A549 (cell line): Measurements from ENCODE around the gene EMX2. TPM values are rescaled to one million over a fixed set of nuclear protein-coding genes. Genes with fewer than 3 reads are reported as not detected.
A peak's percentile ranks its signal among the peaks of the same experiment; 100 is the strongest.

ENCODE experiments used
- ATAC-seq, 2 experiments: fragments of 200-7000 bp in 1 of 2; fragments of >200 bp in 1 of 2; cut with Nextera tagmentation in 1 of 2; cut with Tn5 transposase in 1 of 2; 3 replicates each; pipeline versions ENCODE4 v1.8.0 to v1.9.1; 2018 to 2020; ENCODE audit warnings: mild to moderate bottlenecking in 1 of 2, moderate library complexity in 1 of 2
- CTCF ChIA-PET: fragments of 300-600 bp; sonication (Branson Sonifier 250); formaldehyde crosslinking; extraction: SDS; loops from one replicate; lab custom pipeline; 2021; ENCODE audit warnings: antibody characterized with exemption, inconsistent platforms; lab: Yijun Ruan, JAX
- POLR2A ChIA-PET: fragments of 350-600 bp; formaldehyde crosslinking; extraction: SDS; loops from one replicate; lab custom pipeline; 2021; ENCODE audit warnings: antibody characterized with exemption, inconsistent platforms; lab: Yijun Ruan, JAX
- DNase-seq, 2 experiments: peaks; one replicate each; pipeline versions ENCODE4 v3.0.0 to v3.0.0-alpha.2; 2011 to 2016; ENCODE audit warnings: low read depth in 1 of 2, low spot score in 1 of 2
- FAIRE-seq: peaks from 2 replicates; lab custom pipeline; 2011; peaks lifted over from hg19 to GRCh38; lab: Jason Lieb, UNC
- H3K27ac ChIP-seq, 2 experiments: fragments of >200 bp; sonication (Bioruptor Twin); formaldehyde crosslinking; 3 replicates each; pipeline ENCODE4 v1.5.1; 2016 to 2017
- H3K4me1 ChIP-seq: fragments of >200 bp; sonication (Bioruptor Twin); formaldehyde crosslinking; 3 replicates; pipeline ENCODE4 v1.6.1; 2016
- H3K4me2 ChIP-seq: fragments of >200 bp; sonication (Bioruptor Twin); formaldehyde crosslinking; 3 replicates; pipeline ENCODE4 v1.6.1; 2016
- H3K4me3 ChIP-seq: fragments of >200 bp; sonication (Bioruptor Twin); formaldehyde crosslinking; 3 replicates; pipeline ENCODE4 v1.5.1; 2016
- H3K9me3 ChIP-seq: fragments of >200 bp; sonication (Bioruptor Twin); formaldehyde crosslinking; 3 replicates; pipeline ENCODE4 v1.6.1; 2016
- BHLHE40 ChIP-seq: IDR thresholded peaks from 2 replicates; pipeline ENCODE4 v1.6.1; 2012; ENCODE audit warnings: low read depth, low read length, inconsistent platforms
- CBX2 ChIP-seq: fragments of 200-600 bp; sonication (generic); IDR thresholded peaks from 2 replicates; pipeline ENCODE4 v1.6.1; 2016; ENCODE audit warnings: low read depth, mild to moderate bottlenecking, borderline replicate concordance
- CBX8 ChIP-seq: fragments of 200-600 bp; sonication (generic); IDR thresholded peaks from 2 replicates; pipeline ENCODE4 v1.6.1; 2016
- EHF ChIP-seq: fragments of 250-450 bp; sonication (Bioruptor Pico); IDR thresholded peaks from 2 replicates; pipeline ENCODE4 v1.5.0; 2020; ENCODE audit warnings: mild to moderate bottlenecking
- FOSB ChIP-seq: fragments of 250-450 bp; sonication (Bioruptor Pico); IDR thresholded peaks from 2 replicates; pipeline ENCODE4 v1.5.0; 2020; ENCODE audit warnings: mild to moderate bottlenecking, moderate library complexity
- FOSL2 ChIP-seq, 2 experiments: fragments of 450-650 bp in 1 of 2; fragments of >200 bp in 1 of 2; sonication (Bioruptor Twin) in 1 of 2; formaldehyde crosslinking; IDR thresholded peaks; 2 replicates each; pipeline versions ENCODE4 v1.5.0 to v1.6.1; 2016 to 2020; ENCODE audit warnings: mild to moderate bottlenecking in 1 of 2, moderate library complexity in 1 of 2
- FOXS1 ChIP-seq: fragments of 250-450 bp; sonication (Bioruptor Pico); IDR thresholded peaks from 2 replicates; pipeline ENCODE4 v1.5.0; 2020; ENCODE audit warnings: mild to moderate bottlenecking, moderate library complexity
- HOXA7 ChIP-seq: fragments of 250-450 bp; sonication (Bioruptor Pico); IDR thresholded peaks from 2 replicates; pipeline ENCODE4 v1.5.0; 2020; ENCODE audit warnings: mild to moderate bottlenecking, moderate library complexity
- HOXB13 ChIP-seq: fragments of 250-450 bp; sonication (Bioruptor Pico); IDR thresholded peaks from 2 replicates; pipeline ENCODE4 v1.5.0; 2020; ENCODE audit warnings: low read depth, mild to moderate bottlenecking, moderate library complexity
- KDM5A ChIP-seq: fragments of 200-600 bp; sonication (generic); IDR thresholded peaks from 2 replicates; pipeline ENCODE4 v1.6.1; 2016; ENCODE audit warnings: antibody characterized with exemption, mild to moderate bottlenecking
- MAFK ChIP-seq: fragments of 450-650 bp; IDR thresholded peaks from 2 replicates; pipeline ENCODE4 v1.6.1; 2014; ENCODE audit not compliant: partially characterized antibody
- MAX ChIP-seq: IDR thresholded peaks from 2 replicates; pipeline ENCODE4 v1.6.1; 2012
- MAZ ChIP-seq: fragments of 150-350 bp; IDR thresholded peaks from 2 replicates; pipeline ENCODE4 v1.6.1; 2014; ENCODE audit warnings: antibody characterized with exemption, low read depth, low read length, borderline replicate concordance
- MYC ChIP-seq: IDR thresholded peaks from 2 replicates; pipeline ENCODE4 v1.6.1; 2012; ENCODE audit warnings: mild to moderate bottlenecking, inconsistent platforms, low read length, improper control_type of control experiment, borderline replicate concordance
- NR3C1 ChIP-seq: fragments of >200 bp; sonication (Bioruptor Twin); formaldehyde crosslinking; IDR thresholded peaks from 3 replicates; pipeline ENCODE4 v1.6.1; 2017
- PHF8 ChIP-seq: fragments of 200-600 bp; sonication (generic); IDR thresholded peaks from 2 replicates; pipeline ENCODE4 v1.6.1; 2016; ENCODE audit warnings: low read depth, mild to moderate bottlenecking, antibody characterized with exemption, moderate library complexity, borderline replicate concordance
- RARB ChIP-seq: fragments of 250-450 bp; sonication (Bioruptor Pico); IDR thresholded peaks from 2 replicates; pipeline ENCODE4 v1.8.0; 2021; ENCODE audit warnings: mild to moderate bottlenecking, moderate library complexity
- RCOR1 ChIP-seq: fragments of 150-350 bp; IDR thresholded peaks from 2 replicates; pipeline ENCODE4 v1.6.1; 2014; ENCODE audit warnings: antibody characterized with exemption, low read length, low read depth
- REST ChIP-seq: fragments of 200-600 bp; sonication (generic); IDR thresholded peaks from 2 replicates; pipeline ENCODE4 v1.6.1; 2016; ENCODE audit warnings: antibody characterized with exemption, mild to moderate bottlenecking, moderate library complexity
- TP53 ChIP-seq: fragments of 250-450 bp; sonication (Bioruptor Pico); IDR thresholded peaks from 2 replicates; pipeline ENCODE4 v1.5.0; 2021; ENCODE audit warnings: mild to moderate bottlenecking, moderate library complexity
- ZC3H11A ChIP-seq: fragments of 450-650 bp; IDR thresholded peaks from 2 replicates; pipeline ENCODE4 v1.6.1; 2014; ENCODE audit warnings: antibody characterized with exemption, mild to moderate bottlenecking
- ZNF302 ChIP-seq: fragments of 250-450 bp; sonication (Bioruptor Pico); IDR thresholded peaks from 2 replicates; pipeline ENCODE4 v1.9.0; 2021; ENCODE audit warnings: inconsistent platforms, mild to moderate bottlenecking, moderate library complexity
- WGBS: methylation state at CpG from one replicate; pipeline ENCODE4 v1.1.6; 2017; ENCODE audit errors: missing lambda C conversion rate; 5-methylcytosine and 5-hydroxymethylcytosine counted together
- polyA plus RNA-seq, 4 experiments: library from polyadenylated mRNA; depleted of rRNA in 3 of 4; stranded (reverse); fragments of >200 nt; fragmentation: RNase III in 1 of 4; extraction: RNeasy Plus Mini Kit Qiagen cat#74134 plus additional on column Dnase treatment in 1 of 4; gene quantifications; 2 replicates in 3 of 4; 3 replicates in 1 of 4; pipeline ENCODE4 v1.2.3, GENCODE V29; 2011 to 2017
- TF ChIP-seq, protein P1 (sequence below): IDR thresholded peaks from 2 replicates; pipeline ENCODE4 v1.6.1; 2012; ENCODE audit warnings: low read depth, borderline replicate concordance

Gene EMX2
- polyA plus RNA-seq, 2 of the 4 experiments (the other 2 are of a cell fraction) = not detected

GRCh38 chr10:117552156-117552631 lies 9.6 kb downstream of the EMX2 start:
- CTCF ChIA-PET = interaction anchor here (0.9 to 2.4 kb wide), 2 partner anchors 14 kb away, joined by 3 to 9 read pairs; no protein-coding TSS in a partner anchor

DNA sequence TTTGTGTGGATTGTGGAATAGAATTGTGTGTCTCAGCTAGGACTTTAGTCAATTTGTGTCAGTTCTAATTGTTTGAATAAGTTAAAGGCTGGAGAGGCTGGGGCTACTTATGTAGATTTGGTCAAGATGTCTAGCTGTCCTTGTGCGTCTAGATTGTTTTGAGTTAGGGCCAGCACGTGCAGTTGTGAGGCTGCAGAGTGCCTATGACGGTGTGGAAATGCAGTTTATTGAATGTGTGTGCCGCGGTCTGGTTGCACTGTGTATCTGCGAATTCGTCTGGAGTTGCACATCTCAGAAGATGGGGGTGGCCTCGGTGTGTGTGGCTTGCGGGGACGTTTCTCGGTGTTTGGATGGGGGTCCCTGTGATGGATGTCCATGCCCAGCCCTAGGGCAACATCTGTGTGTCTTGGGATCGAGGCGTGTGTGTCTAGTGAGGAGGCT lies 10.2 kb downstream of the EMX2 start:
- FAIRE-seq (no peak), ATAC-seq (no peak)
- POLR2A ChIA-PET = no interaction called here

More at GRCh38 chr10:117552156-117552631, 9.6 kb downstream of the EMX2 start:
- Histone ChIP-seq H3K4me3 (no peak overlapping the region), H3K4me1 (no peaks in the 10 kb centered on the region), H3K4me2 (no peak overlapping the region), H3K27ac (no peak overlapping the region), H3K9me3 (no peaks in the 10 kb centered on the region)
- POLR2A ChIA-PET = no interaction called here
- TF ChIP-seq BHLHE40 (no peak), HOXB13 (CRISPR knock-in tag) (no peak), RCOR1 (no peak), FOSL2 (IDR thresholded peaks at IDR 0.05) (no peak), FOSL2 (CRISPR knock-in tag; IDR thresholded peaks at IDR 0.05) (no peak), ZNF302 (no peak), REST (no peak), MAFK (no peak), FOXS1 (CRISPR knock-in tag) (no peak), NR3C1 (no peak), MAZ (no peak), TP53 (CRISPR knock-in tag) (no peak), KDM5A (no peak), RARB (no peak), FOSB (CRISPR knock-in tag) (no peak), CBX8 (no peak), MYC (no peak), ZC3H11A (no peak), EHF (CRISPR knock-in tag) (no peak)
- WGBS = 54% methylated on average over 20 of the region's 39 CpGs
- FAIRE-seq (no peak), DNase-seq (no peak), ATAC-seq (no peak)

GRCh38 chr10:117553142-117553814 lies 10.7 kb downstream of the EMX2 start:
- Histone ChIP-seq H3K4me2 (peak overlapping the region; percentile 50), H3K4me3 (no peak overlapping the region; the same call in 2 of the 3 replicates), H3K9me3 (no peaks in the 10 kb centered on the region), H3K27ac (no peak overlapping the region), H3K4me1 (no peaks in the 10 kb centered on the region)
- CTCF ChIA-PET = interaction anchor here (0.9 to 2.4 kb wide), 2 partner anchors 13 to 15 kb away, joined by 3 to 9 read pairs; no protein-coding TSS in a partner anchor
- POLR2A ChIA-PET = no interaction called here
- ATAC-seq (no peak; a peak in 1 of 6 replicates), DNase-seq (no peak), FAIRE-seq (no peak)
- 34% methylated on average over 53 of the region's 65 CpGs for WGBS
- TF ChIP-seq MAX (peak; percentile 53; the same call in 1 of the 2 replicates), CBX2 (no peak)
- TF ChIP-seq, protein P1, sequence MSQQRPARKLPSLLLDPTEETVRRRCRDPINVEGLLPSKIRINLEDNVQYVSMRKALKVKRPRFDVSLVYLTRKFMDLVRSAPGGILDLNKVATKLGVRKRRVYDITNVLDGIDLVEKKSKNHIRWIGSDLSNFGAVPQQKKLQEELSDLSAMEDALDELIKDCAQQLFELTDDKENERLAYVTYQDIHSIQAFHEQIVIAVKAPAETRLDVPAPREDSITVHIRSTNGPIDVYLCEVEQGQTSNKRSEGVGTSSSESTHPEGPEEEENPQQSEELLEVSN = peak; percentile 53; the same call in 1 of the 2 replicates

More for the DNA sequence above, 10.2 kb downstream of the EMX2 start:
- no peaks in the 10 kb centered on the region for H3K9me3 ChIP-seq
- H3K4me2 ChIP-seq = peak overlapping the region; percentile 50; the same call in 1 of the 3 replicates
- CTCF ChIA-PET = interaction anchor here (0.9 to 2.4 kb wide), 2 partner anchors 14 kb away, joined by 3 to 9 read pairs; no protein-coding TSS in a partner anchor
- 34% methylated on average over 13 of the region's 13 CpGs for WGBS
- DNase-seq = no peak
- no peak overlapping the region for H3K27ac ChIP-seq
- H3K4me3 ChIP-seq = no peak overlapping the region
- no peak for TF ChIP-seq NR3C1
- TF ChIP-seq HOXA7 (CRISPR knock-in tag) = no peak
- TF ChIP-seq PHF8 = no peak
- TF ChIP-seq ZNF302 = no peak
- no peak for TF ChIP-seq FOSB (CRISPR knock-in tag)
- H3K4me1 ChIP-seq = no peaks in the 10 kb centered on the region
